Right forelimb (tissue), 1 donor: ENCODE data around the gene SHOC2.
A peak's percentile ranks its signal among the peaks of the same experiment; 100 is the strongest.

Experiments
- DNase-seq: peaks from one replicate; pipeline ENCODE4 v3.0.0-alpha.2; 2018

Gene SHOC2

GRCh38 chr10:110919349-110919931, at the start of gene SHOC2:
Gene SHOC2 (plus strand): TSS chr10:110919604. CDS start chr10:110964359, 44,755 bp downstream.
- DNase-seq: no peak

GRCh38 chr10:110870823-110871297, 48.5 kb upstream of the SHOC2 start:
- no peak for DNase-seq

GRCh38 chr10:110871298-110872084, 47.9 kb upstream of the SHOC2 start, which contains the start of gene PDCD4:
Gene PDCD4 (plus strand): TSS chr10:110871928. CDS start chr10:110876028, 4,100 bp downstream.
- peak; percentile 100 for DNase-seq

- peak; percentile 92 for DNase-seq
Observed at GRCh38 chr10:110872145-110872983, 47.0 kb upstream of the SHOC2 start.

- DNase-seq: no peak
Observed at GRCh38 chr10:110872984-110873923, 46.1 kb upstream of the SHOC2 start.

- no peak for DNase-seq
Observed at GRCh38 chr10:110873951-110874350, 45.5 kb upstream of the SHOC2 start.

- no peak for DNase-seq
Observed at GRCh38 chr10:110876000-110876399, 43.4 kb upstream of the SHOC2 start.

- no peak for DNase-seq
Observed at GRCh38 chr10:110876788-110877187, 42.6 kb upstream of the SHOC2 start.

GRCh38 chr10:110880012-110880411, 39.4 kb upstream of the SHOC2 start:
- DNase-seq: no peak

GRCh38 chr10:110881247-110881646, 38.2 kb upstream of the SHOC2 start:
- DNase-seq: no peak

- no peak for DNase-seq
Observed at GRCh38 chr10:110881905-110882304, 37.5 kb upstream of the SHOC2 start.

GRCh38 chr10:110883924-110884323, 35.5 kb upstream of the SHOC2 start:
- no peak for DNase-seq

- no peak for DNase-seq
Observed at GRCh38 chr10:110885932-110886674, 33.3 kb upstream of the SHOC2 start.

- no peak for DNase-seq
Observed at GRCh38 chr10:110887560-110887959, 31.8 kb upstream of the SHOC2 start.

GRCh38 chr10:110892602-110893288, 26.7 kb upstream of the SHOC2 start:
- DNase-seq: no peak

GRCh38 chr10:110893559-110894179, 25.7 kb upstream of the SHOC2 start:
- no peak for DNase-seq

- no peak for DNase-seq
Observed at GRCh38 chr10:110897184-110897583, 22.2 kb upstream of the SHOC2 start.

GRCh38 chr10:110898391-110898790, 21.0 kb upstream of the SHOC2 start:
- DNase-seq: no peak

GRCh38 chr10:110900983-110901382, 18.4 kb upstream of the SHOC2 start:
- no peak for DNase-seq
